ENCODE results near the gene ADORA2A.

ADORA2A gene

DNA sequence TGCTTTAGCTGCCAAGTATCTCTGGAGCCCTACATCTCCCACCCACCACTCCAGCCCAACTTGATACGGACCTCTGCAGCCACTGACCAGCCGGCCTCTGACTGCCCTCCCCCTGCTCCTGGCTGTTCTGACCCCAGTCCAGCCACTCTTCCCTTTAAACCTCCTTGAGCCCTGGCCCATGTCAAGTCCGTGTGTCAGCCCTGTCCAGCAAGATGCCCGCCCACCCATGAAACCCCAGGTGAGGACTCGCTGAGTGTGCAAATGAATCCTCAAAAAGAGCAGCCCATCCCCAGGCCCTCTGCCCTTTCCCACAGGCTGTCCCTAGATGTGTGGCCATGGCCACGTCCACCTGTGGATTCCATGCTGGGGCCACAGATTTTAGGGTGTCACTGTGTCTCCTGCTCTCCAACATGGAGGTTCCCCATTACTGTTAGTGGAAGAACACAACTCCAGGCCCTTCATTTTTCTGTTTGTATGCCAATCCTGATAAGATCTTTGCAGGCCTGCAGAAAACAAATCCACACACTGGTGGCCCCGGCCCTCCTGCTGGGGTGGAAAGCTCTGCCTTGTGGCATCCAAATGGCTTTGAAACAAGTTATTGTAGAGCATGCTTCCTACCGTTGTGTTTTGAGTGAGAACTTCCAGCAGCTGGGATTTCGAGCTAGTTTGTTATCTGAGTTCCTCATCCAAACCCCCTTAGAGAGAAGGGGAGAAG lies 22.7 kb upstream of the ADORA2A start:
- DNase-seq: no peak

DNA sequence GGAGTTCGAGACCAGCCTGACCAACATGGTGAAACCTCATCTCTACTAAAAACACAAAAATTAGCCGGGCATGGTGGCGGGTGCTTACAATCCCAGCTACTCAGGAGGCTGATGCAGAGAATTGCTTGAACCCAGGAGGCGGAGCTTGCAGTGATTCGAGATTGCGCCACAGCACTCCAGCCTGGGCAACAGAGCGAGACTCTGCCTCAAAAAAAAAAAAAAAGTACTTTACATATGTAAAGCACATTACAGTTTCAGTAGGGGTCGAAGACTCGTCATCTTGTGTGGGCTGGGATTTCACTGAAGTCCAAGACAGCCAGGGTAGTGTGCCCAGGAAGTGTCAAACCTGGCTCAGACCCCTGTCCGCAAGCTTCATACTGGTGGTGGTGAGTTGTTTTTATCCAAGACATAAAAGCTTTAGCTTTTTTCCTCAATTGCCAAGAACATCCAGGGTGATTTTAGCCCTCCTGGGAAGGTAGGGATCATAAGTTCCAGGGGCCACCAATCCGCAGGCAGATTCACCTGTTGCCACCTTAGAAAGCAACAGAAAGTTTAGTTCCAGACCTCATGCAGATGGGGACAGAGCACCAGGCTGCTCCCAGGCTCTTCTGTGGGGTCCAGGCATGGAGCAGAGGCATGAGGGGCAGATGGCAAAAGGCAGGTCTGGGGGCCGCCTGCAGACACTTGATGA lies 21.6 kb upstream of the ADORA2A start:
- DNase-seq: no peak

DNA sequence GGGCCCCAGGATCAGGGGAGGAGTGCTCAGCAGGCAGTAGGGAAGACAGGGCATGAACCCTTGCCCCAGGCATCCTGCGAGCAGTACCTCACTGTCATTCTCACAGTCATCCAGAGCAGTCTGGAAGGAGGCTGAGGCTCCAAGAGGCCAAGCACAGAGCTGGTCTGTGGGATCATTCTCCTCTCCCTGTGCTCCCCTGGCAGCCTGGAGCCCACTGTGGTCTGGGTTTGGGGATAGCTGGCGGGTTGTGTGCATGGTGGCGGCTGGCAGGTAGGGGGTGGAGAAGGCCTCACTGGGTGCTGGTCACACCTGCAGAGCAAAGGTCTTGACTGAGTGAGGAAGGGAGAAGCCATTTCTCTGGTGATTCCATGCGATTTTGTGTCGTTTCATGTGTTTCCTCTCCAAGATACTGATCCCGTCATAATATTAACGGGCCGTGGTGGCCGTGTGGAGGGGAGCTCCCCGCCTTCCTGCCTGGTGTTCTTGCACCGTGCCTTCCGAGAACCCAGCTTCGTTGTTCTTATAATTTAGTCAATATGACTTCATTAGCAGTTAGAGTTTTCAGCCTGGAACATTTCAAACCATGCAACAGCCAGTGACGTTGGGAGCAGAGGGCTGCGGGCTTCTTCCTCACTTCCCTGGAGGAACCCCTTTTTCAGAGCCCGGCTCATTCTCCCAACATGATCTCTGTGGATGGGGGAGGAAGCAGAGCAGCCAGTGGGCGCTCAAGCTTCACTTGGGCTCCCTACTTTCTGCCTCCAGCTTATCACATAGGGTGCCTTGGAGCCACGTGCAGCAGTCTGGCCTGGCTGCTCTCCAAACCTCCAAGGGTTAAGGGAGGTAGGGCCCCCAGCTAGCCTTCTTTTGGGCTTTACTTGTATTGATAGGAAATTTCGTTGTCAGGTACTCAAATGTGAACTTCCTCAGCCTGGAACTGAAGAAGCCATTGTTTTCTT lies 20.8 kb upstream of the ADORA2A start:
- no peak for DNase-seq

DNA sequence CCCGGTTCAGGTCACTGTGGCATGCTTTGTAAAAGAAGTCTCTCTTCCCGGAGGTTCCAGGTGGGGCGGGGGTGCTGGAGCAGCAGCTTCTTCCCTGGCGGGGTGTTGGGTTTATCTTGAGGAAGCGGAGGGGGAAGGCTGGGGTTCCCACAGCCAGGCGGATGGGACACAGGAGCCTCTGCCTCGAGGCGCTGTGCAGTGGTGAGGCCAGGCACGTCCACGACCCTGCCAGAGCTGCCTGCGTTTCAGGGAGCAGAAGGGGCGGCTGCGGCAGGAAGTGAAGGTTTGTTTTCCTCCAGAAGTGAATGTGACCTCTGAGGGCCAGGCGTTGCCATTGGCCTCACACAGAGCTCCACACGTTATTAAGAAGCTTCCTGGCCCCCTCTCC lies 20.1 kb upstream of the ADORA2A start:
- no peak for DNase-seq

DNA sequence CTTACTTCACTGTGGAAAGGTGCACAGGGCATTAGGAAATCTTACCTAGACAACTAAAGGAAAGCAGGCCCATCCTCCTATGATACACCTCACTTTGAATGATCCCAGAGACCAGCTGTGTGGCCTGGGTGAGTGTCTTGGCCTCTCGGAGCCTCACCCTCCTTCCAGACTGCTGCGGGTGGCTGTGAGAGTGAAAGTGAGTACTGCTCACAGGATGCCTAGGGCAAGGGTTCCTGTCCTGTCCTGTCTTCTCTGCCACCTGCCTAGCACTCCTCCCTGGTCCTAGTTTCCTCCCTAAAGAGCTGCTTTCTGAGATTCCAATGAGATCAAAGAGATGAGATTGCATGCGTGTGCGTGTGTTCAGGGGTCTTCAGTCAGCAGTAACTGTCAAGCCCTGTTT lies 19.5 kb upstream of the ADORA2A start:
- no peak for DNase-seq

DNA sequence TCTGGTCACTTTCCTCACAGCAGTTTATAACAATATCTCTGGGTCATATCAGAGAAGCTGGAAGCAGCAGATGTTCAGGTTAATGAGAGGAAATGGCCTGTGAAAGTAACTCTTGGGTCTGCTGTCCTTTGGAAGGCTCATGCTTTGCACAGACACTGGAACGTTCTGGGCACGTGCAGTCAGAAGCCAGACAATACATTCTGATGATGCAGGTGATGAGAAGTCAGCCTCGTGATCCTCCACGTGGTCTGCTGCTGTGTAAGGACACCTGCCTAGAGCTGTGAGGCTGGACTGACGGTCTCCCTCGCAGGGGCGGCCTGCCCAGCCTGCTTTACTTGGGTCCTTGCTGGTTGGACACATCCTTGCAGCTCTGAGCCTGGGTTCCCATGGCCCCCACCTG lies 18.8 kb upstream of the ADORA2A start:
- DNase-seq: no peak

DNA sequence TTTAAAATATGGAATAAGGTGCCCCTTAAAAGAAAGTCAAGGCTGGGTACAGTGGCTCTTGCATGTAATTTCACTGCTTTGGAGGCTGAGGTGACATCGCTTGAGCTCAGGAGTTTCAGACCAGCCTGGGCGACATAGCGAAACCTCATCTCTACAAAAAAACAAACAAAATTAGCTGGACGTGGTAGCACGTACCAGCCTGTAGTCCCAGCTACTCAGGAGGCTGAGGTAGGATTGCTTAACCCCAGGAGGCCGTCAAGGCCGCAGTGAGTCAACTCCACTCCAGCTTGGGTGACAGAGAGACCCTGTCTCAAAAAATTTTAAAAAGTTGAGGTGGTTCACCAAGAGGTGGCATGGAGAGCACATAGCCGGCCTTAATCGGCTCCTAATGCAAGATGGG lies 17.7 kb upstream of the ADORA2A start:
- no peak for DNase-seq

DNA sequence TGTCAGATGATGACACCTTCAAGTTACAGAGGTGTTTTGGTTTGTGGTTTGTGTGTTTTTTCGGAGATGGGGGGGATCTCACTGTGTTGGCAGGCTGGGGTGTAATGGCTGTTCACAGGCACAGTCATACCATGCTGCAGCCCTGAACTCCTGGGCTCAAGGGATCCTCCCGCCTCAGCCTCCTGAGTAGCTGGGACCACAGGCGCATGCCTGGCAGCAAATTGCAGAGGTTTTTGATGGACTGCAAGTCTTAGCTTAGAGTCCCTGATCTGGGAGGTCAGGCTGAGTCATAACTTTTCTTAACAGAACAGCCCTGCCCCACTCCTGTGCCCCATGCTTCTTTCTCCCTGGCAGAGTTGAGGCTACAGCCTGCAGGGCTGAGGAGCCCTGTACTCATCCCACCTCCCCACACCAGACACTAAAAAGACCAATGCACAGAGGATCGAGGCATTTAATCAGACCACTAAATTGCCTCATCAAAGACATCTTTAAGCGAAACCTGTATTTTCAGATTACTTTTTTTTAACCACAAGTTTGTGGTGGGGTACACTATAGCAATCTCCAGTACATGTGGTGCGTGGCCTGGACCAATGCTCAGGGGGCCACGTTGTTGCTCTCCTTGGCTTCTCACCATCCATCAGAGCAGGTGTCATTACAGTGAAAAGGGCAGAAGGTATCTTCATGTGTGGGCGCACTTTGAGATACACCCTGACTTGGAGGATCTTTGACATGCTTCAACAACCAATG lies 17.1 kb upstream of the ADORA2A start:
- DNase-seq: peak; percentile 32

DNA sequence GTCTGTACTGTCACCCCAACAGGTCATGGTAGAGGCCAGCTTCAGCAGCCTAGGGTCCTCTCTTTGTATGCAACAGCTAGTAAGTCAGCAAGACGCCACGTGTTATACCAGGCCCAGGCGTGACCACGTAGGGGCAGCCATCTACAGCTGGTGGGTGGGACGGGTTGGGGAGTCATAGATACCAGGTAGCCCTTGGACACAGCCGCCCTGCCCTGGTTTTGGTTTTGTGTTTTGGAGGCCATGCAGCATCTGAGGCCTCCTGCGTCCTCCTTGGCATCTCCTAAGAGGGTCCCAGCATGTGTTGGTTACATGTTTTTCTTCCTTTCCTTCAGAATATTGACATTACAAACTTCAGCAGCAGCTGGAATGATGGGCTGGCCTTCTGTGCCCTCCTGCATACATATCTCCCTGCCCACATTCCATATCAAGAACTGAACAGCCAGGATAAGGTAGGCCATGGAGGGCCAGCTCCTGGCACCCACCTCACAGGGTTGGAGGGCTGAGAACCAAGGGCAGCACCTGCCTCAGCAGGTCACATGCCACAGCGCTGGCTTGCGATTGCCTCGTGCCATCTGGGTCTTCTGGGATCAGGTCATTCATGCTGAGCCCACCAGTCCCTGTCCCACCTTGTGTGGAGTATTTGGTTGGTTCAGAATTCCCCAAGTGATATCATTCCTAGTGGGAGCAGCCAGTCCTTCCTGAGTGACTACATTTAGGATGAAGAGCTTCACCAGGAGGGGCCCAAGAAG lies 16.0 kb upstream of the ADORA2A start:
- no peak for DNase-seq

DNA sequence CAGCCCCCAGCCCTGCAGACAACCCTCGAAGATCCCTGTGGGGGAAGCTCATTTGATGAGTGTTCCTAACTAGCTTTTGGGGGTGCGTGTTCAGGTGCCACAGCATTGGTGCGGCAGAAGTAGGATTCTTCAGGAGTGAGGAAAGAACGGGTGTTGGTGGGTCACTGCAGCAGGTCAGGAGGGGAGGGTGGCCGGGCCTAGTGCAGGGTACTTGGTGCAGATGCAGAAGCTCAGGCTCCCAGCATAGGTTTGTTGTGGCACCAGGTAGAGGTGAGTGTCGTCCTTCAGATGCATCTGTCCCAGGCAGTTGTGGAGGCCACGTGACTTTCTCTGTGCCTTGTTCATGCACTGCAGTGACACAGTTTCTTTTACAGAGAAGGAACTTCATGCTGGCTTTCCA lies 15.1 kb upstream of the ADORA2A start:
- DNase-seq: no peak

DNA sequence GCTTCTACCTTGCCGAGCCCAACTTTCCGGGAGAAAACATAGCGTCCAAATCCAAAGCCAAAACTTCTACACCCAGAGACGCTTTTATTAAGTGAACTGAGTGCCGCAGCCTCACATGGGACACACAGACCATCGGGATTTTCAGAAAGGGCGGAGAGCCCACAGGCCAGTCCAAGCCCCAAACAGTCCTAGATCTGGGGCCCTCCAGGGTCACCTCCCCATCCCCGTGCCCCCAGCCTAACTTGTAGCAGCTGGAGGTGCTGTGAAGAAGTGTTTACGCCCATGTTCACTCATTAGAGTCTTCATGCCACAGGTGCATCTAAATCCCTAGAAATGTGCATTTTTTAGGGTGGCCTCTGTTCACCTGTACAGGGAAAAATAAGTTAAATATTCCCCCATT lies 14.1 kb upstream of the ADORA2A start:
- DNase-seq: no peak

DNA sequence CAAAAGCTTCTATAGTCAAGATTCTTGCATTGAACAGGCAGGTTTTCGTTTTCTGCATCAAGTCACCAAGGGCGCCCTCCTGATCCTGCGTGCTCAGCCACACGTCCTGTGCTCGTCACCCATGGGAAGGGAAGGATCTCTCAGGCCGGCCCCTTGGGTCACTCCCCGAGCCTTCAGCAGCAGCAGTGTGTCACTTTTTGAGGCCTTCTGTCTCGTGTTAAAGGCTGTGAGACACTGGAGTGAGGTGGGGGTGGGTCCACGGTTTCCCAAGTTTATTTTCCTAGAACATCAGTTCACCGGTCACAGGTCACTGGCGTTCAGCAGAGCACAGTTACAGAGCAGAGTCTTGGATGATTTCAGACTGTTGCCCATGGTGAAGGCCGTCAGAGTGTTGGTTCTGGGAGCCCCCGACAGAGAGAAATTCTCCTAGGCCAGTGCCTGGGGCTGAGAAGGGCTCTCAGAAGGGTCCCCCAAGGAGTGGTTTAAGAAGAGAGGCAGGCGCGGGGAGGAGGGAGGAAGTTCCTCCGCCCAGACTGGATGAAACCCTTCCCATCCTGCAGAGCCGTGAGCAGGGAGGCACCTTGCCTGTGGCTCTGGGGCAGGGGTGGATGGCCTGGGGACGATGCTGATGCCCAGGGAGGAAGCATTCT lies 13.5 kb upstream of the ADORA2A start:
- DNase-seq: no peak

DNA sequence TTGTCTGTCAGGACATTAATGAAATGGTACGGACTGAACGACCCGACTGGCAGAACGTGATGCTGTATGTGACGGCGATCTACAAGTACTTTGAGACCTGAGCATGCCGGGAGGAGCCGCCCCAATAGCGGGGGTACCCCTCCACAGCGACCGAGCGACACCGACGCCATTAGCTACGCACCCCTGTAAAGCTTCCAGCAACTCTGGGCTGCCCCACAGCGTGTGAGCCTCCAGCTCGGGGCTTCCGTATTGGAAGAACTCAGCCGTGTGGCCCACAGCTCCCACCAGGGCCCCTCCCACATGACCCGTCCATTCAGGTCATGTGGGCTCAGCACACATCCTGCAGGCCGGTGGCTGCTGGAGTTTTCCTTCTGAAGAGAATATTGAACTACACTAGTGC lies 12.9 kb upstream of the ADORA2A start:
- DNase-seq: no peak

DNA sequence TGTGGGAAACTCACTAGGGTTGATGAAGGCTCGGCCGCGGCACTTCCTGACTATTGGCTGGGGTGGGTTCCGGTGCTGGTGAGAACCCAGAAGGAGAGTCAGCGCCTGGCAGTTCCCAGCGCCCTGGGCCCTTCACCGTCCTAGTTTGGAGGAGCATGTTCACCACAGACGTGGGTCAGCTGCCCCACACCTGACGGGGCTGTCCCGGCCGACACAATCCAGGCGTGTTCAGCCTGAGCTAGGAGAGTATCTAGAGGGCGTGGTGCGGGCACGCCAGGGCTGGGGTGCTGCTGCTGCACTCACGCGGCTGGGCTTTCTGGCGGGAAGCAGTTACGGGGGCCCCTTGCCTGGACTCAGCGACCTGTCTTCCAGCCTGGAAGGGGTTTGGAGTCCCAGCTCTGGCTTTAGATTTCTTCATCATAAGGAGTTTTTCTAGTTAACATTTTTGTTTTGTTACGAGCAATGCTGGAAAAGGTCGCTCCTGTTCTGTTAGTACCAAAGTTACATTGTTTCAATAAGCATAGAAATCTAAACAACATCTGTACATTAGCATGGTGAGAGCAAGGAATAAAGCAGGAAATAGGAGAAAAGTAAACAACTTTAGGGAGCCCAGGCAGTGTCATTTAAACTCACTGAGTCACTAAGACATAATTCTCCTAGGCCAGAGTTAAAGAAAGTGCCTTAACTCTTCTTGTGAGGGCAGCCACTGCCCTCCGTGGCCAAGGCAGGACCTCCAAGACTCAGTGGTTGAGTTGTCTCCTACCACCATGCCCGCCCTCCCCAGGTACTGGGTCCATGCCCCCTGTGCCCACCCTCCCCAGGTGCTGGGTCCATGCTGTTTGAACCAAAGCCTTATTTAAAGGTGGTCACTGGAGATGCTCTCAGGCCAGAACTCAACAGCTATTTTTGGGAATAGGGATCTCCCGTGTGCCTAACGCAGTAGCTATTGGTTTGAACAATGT lies 12.1 kb upstream of the ADORA2A start:
- DNase-seq: no peak

DNA sequence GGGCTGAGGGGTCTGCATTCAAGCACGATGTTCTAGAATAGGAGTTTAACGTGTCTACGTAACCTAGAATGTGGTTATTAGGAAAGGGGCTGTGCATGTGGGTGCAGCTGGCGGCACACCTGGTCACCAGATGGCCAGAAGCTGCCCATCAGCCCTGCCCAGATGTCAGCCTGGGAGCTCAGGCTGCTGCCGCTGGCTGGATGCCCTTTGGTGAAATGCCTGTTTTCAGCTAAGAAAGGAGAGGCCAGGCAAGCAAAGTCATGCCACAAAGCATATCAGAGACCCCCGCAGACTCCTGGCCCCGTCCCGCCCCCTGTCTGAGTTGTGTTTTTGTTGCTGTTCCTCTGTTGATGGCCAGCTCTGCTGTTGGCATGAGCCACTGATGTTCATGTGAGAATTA lies 11.3 kb upstream of the ADORA2A start:
- DNase-seq: no peak

DNA sequence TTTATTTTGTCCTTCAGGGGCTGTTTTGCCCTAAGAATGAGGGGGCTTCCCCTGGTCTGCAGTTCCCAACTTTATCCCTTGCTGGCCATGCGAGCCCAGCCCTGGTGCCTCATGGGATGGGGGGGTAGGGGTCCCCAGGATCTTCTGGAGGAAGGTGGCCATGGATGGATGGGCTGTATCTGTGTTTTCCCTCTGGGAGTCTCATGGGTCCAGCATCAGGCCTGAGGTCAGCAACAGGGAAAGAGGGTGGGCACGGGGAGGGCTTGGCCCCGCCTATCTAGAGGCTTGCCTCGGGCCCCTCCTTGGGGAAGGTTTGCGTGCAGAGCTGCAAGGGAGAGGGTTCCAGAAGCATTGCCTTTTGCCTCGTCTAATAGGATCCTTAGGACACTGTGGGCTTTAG lies 10.8 kb upstream of the ADORA2A start:
- no peak for DNase-seq

DNA sequence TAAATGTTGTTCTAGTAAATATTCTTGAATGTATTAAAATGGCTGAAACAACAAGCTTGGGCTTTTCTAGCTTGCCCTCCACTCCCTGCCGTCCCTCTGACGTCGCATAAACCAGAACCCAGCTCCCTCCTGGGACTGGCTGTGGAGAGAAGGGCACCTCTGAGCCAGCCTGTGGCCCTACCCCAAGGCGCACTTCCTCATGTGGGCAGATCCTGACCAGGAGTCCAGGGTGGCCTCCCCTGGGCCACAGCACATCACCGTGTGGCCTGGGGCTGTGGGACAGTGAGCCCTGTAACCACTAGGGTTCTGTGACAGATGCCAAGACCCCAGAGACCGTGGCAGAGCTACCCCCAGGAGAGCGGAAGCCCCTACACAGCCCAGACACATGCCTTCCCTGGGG lies 10.2 kb upstream of the ADORA2A start:
- no peak for DNase-seq

DNA sequence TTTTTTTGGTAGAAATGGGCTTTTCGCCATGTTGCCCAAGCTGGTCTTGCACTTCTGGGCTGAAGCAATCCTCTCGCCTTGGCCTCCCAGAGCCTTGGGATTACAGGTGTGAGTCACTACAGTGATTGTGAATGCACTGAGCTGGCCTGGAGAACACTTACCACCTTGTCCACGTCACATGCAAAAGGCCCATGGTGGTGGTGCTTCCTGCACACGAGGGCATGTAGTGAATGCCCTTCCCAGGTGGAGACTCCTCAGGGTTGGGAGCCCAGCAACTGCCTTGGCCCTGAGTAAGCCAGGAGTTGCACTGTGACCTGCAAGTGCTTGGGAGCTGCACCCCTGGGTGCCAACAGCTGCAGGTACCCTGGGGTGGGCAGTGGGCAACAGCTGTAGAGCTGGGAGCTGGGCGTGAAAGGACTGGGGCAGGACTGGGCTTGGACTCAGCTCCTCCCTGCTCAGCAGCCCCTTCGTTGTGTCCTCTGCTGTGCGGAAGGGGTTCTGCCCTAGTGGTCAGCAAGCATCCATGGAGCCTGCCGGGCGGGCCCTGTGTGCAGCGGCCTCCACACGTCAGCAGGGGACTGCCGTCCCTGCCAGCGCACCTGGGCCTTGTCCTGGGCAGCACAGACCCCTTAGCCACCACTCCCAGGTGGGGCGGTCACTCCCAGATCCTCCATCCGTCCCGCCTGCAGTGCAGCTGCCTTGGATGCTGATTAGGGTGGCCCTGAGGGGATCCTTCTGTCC lies 9.3 kb upstream of the ADORA2A start:
- no peak for DNase-seq

DNA sequence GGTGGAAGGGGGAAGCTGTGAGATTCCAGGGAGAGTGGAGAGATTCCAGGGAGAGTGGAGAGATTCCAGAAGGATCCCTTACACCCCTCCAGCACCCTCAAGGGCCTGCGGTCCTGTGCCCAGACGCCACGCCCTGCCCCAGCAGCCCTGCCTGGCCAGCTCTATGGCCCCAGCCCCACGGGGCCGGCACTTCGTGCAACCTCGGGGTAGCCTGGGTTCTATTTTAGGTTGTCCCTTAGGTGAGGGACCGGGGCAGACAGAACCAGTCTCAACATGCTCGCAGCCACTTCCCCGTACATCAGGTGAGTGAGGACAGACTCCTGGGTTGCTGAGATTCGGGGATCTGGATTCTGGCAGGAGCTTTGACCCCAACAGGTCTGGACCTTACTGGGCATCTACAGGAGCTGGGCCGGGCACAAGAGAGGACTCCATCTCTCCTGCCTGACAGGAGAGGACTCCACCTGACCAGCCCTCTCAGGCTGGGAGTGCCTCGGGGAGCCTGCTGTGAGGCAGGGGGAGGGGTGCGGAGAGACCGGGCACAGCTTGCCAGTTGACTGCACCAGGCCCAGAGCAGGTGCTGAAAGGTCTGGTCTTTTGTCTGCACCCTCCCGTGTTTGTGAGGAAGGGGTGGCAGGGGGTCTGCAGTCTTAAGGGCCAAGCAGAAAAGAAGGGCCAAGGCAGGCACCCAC lies 8.5 kb upstream of the ADORA2A start:
- no peak for DNase-seq

Measured in fibroblast of skin of right quadriceps (primary cell).